ENCODE results near the gene PLEKHS1. TPM values are rescaled to one million over a fixed set of nuclear protein-coding genes. Genes with fewer than 3 reads are reported as not detected.

PLEKHS1 gene
- total RNA-seq, 6 donors from 2014 or later, result 0.14 to 36.7 (median 3.5) TPM

GRCh38 chr10:113743594-113743993 is 7.9 kb upstream of the PLEKHS1 start:
- Histone ChIP-seq H3K27me3 (no peaks in the 10 kb centered on the region), H3K4me3 (no peak overlapping the region), H3K36me3 (no peaks in the 10 kb centered on the region), H3K27ac (no peak overlapping the region), H3K9me3 (no peaks in the 10 kb centered on the region), H3K4me1 (peaks cover 0 to 6% (median 3%) of the 10 kb centered on the region in 4 donors)
- no peak for TF ChIP-seq EP300 (IDR thresholded peaks at IDR 0.05)
- TF ChIP-seq CTCF (IDR thresholded peaks at IDR 0.05), result no peak
- TF ChIP-seq POLR2A (IDR thresholded peaks at IDR 0.05), result no peak
- TF ChIP-seq POLR2AphosphoS5 (IDR thresholded peaks at IDR 0.05), result no peak
- ATAC-seq (ENCODE audit: low FRiP score in 2 of 2), result no peak
- DNase-seq, result no peak

GRCh38 chr10:113745374-113745773 is 6.1 kb upstream of the PLEKHS1 start:
- DNase-seq, result no peak
- no peak for ATAC-seq (ENCODE audit: low FRiP score in 2 of 2)
- TF ChIP-seq CTCF (IDR thresholded peaks at IDR 0.05) (no peak), EP300 (IDR thresholded peaks at IDR 0.05) (no peak), POLR2AphosphoS5 (IDR thresholded peaks at IDR 0.05) (no peak), POLR2A (IDR thresholded peaks at IDR 0.05) (no peak)
- no peaks in the 10 kb centered on the region for H3K36me3 ChIP-seq
- 83 to 84% methylated on average over 2 of the region's 2 CpGs for WGBS, 2 donors
- no peaks in the 10 kb centered on the region for H3K27me3 ChIP-seq
- H3K4me3 ChIP-seq, result no peak overlapping the region
- H3K9me3 ChIP-seq, result no peaks in the 10 kb centered on the region
- H3K27ac ChIP-seq, result no peak overlapping the region
- peaks cover 0 to 6% (median 3%) of the 10 kb centered on the region in 4 donors for H3K4me1 ChIP-seq

- ATAC-seq (ENCODE audit: low FRiP score in 2 of 2) (no peak), DNase-seq (no peak)
- Histone ChIP-seq H3K36me3 (no peaks in the 10 kb centered on the region), H3K4me3 (no peak overlapping the region), H3K27me3 (no peaks in the 10 kb centered on the region), H3K9me3 (no peaks in the 10 kb centered on the region), H3K4me1 (peaks cover 0 to 6% (median 3%) of the 10 kb centered on the region in 4 donors), H3K27ac (no peak overlapping the region)
- WGBS, 2 donors, result 50 to 73% methylated on average over 3 of the region's 3 CpGs
- TF ChIP-seq POLR2AphosphoS5 (IDR thresholded peaks at IDR 0.05) (no peak), POLR2A (IDR thresholded peaks at IDR 0.05) (no peak), EP300 (IDR thresholded peaks at IDR 0.05) (no peak), CTCF (IDR thresholded peaks at IDR 0.05) (no peak)
These were observed 5.1 kb upstream of the PLEKHS1 start for GRCh38 chr10:113746217-113746957.

GRCh38 chr10:113752553-113752952 is 1.1 kb downstream of the PLEKHS1 start:
- 29 to 40% methylated on average over 1 of the region's 1 CpG for WGBS, 2 donors

More at GRCh38 chr10:113752553-113752952, 1.1 kb downstream of the PLEKHS1 start:
- Histone ChIP-seq H3K9me3 (no peaks in the 10 kb centered on the region), H3K36me3 (no peaks in the 10 kb centered on the region), H3K4me3 (no peak overlapping the region), H3K4me1 (peaks cover 0 to 10% (median 4%) of the 10 kb centered on the region in 4 donors), H3K27ac (no peak overlapping the region), H3K27me3 (no peaks in the 10 kb centered on the region)
- TF ChIP-seq EP300 (IDR thresholded peaks at IDR 0.05) (no peak), POLR2A (IDR thresholded peaks at IDR 0.05) (no peak), POLR2AphosphoS5 (IDR thresholded peaks at IDR 0.05) (no peak), CTCF (IDR thresholded peaks at IDR 0.05) (no peak)
- ATAC-seq (ENCODE audit: low FRiP score in 2 of 2) (no peak), DNase-seq (no peak)
